Measurements from ENCODE around the gene ZNF443.
"Not testable (repeated sequence)": the region's sequence is repeated elsewhere in the genome, so short reads cannot be mapped to it uniquely, and the experiment has no call there.

- TF ChIP-seq USF2 (IDR thresholded peaks at IDR 0.05; ENCODE audit: borderline replicate concordance, low read depth, low read length); CTCF (IDR thresholded peaks at IDR 0.05); MEF2A (IDR thresholded peaks at IDR 0.05; ENCODE audit: borderline replicate concordance, low read depth); SIN3A (IDR thresholded peaks at IDR 0.05; ENCODE audit: borderline replicate concordance, low read depth, low read length); EP300 (IDR thresholded peaks at IDR 0.05; ENCODE audit: borderline replicate concordance in 1 of 2, low read depth in 1 of 2, low read length in 1 of 2); MXI1 (IDR thresholded peaks at IDR 0.05; ENCODE audit: low read depth, low read length); NFIC (IDR thresholded peaks at IDR 0.05; ENCODE audit: borderline replicate concordance): not testable (repeated sequence)
These were observed 23.3 kb upstream of the ZNF443 start for GRCh38 chr19:12464139-12464538.

Data from SK-N-SH (cell line).